Neural cell (in vitro differentiated cells): ENCODE data around the gene TAS2R38. TPM values are rescaled to one million over a fixed set of nuclear protein-coding genes. Genes with fewer than 3 reads are reported as not detected.
"Not testable (repeated sequence)": the region's sequence is repeated elsewhere in the genome, so short reads cannot be mapped to it uniquely, and the experiment has no call there.

Experiments used
- H2AFZ ChIP-seq: fragments of 200-600, 300-800 bp; sonication (generic), shearing (Covaris generic); 2 replicates; pipeline ENCODE4 v1.6.0; 2014; ENCODE audit warnings: low read depth, mild to moderate bottlenecking, antibody characterized with exemption, low read length, moderate library complexity
- H3F3A ChIP-seq: fragments of 200-600 bp; shearing (Covaris generic); 2 replicates; pipeline ENCODE4 v1.6.1; 2016; ENCODE audit warnings: mild to moderate bottlenecking, moderate library complexity, mixed read lengths, antibody characterized with exemption, low read length; ENCODE audit not compliant: insufficient read depth, poor library complexity, severe bottlenecking
- H3K27ac ChIP-seq: fragments of 200-600, 300-800 bp; sonication (generic), shearing (Covaris generic); 2 replicates; pipeline ENCODE4 v1.5.1; 2014; ENCODE audit warnings: mild to moderate bottlenecking, low read length, moderate library complexity
- H3K27me3 ChIP-seq: fragments of 300-800, 200-600 bp; sonication (generic), shearing (Covaris generic); 2 replicates; pipeline ENCODE4 v1.6.0; 2014; ENCODE audit warnings: mild to moderate bottlenecking, low read depth, low read length, moderate library complexity; ENCODE audit not compliant: insufficient read depth
- H3K36me3 ChIP-seq: fragments of 300-800, 200-600 bp; sonication (generic), shearing (Covaris generic); 2 replicates; pipeline ENCODE4 v1.5.1; 2014; ENCODE audit warnings: mild to moderate bottlenecking, antibody characterized with exemption, low read length, moderate library complexity; ENCODE audit not compliant: insufficient read depth
- H3K4me2 ChIP-seq: fragments of 300-800, 200-600 bp; sonication (generic), shearing (Covaris generic); 2 replicates; pipeline ENCODE4 v1.6.0; 2014; ENCODE audit warnings: mild to moderate bottlenecking, low read length
- H3K4me3 ChIP-seq: fragments of 300-800, 200-600 bp; sonication (generic), shearing (Covaris generic); 2 replicates; pipeline ENCODE4 v1.5.1; 2014; ENCODE audit warnings: mild to moderate bottlenecking, low read length, moderate library complexity
- H3K79me2 ChIP-seq: fragments of 200-600 bp; shearing (Covaris generic); replicated peaks from 2 replicates; pipeline ENCODE4 v1.6.0; 2014; ENCODE audit warnings: mild to moderate bottlenecking, low read length, moderate library complexity; ENCODE audit not compliant: insufficient read depth
- H3K9ac ChIP-seq: fragments of 300-800, 200-600 bp; sonication (generic), shearing (Covaris generic); 2 replicates; pipeline ENCODE4 v1.6.1; 2016; ENCODE audit warnings: mild to moderate bottlenecking, low read length, mixed read lengths
- H3K9me2 ChIP-seq: fragments of 200-600 bp; shearing (Covaris generic); 2 replicates; pipeline ENCODE4 v1.6.1; 2016; ENCODE audit warnings: mild to moderate bottlenecking, low read length, mixed read lengths; ENCODE audit not compliant: insufficient read depth
- H3K9me3 ChIP-seq: fragments of 200-600, 300-800 bp; sonication (generic), shearing (Covaris generic); 2 replicates; pipeline ENCODE4 v1.6.1; 2016; ENCODE audit warnings: mild to moderate bottlenecking, mixed run types, low read length, moderate library complexity, mixed read lengths
- H4K20me1 ChIP-seq: fragments of 200-600 bp; shearing (Covaris generic); 2 replicates; pipeline ENCODE4 v1.6.1; 2016; ENCODE audit warnings: mild to moderate bottlenecking, mixed run types; ENCODE audit not compliant: insufficient read depth
- CTCF ChIP-seq: fragments of 450-650 bp; IDR thresholded peaks from 2 replicates; pipeline ENCODE4 v1.5.1; 2014; ENCODE audit warnings: antibody characterized with exemption, mild to moderate bottlenecking, moderate library complexity; ENCODE audit not compliant: poor library complexity, severe bottlenecking
- EP300 ChIP-seq: fragments of 450-650 bp; conservative IDR thresholded peaks from 2 replicates; pipeline ENCODE4 v1.6.1; 2014; ENCODE audit warnings: antibody characterized with exemption, mild to moderate bottlenecking, moderate library complexity; ENCODE audit not compliant: poor library complexity, severe bottlenecking
- EZH2 ChIP-seq: fragments of 200-600, 300-800 bp; shearing (Covaris generic), sonication (generic); IDR thresholded peaks from 2 replicates; pipeline ENCODE4 v1.6.1; 2014; ENCODE audit warnings: antibody characterized with exemption, low read length, borderline replicate concordance, mild to moderate bottlenecking; ENCODE audit not compliant: insufficient read depth, poor library complexity, severe bottlenecking
- MXI1 ChIP-seq: fragments of 450-650 bp; conservative IDR thresholded peaks from 2 replicates; pipeline ENCODE4 v1.6.1; 2014; ENCODE audit warnings: antibody characterized with exemption, mild to moderate bottlenecking; ENCODE audit not compliant: poor library complexity, severe bottlenecking
- POLR2AphosphoS5 ChIP-seq: IDR thresholded peaks from 2 replicates; pipeline ENCODE4 v1.6.1; 2012
- RAD21 ChIP-seq: fragments of 450-650 bp; conservative IDR thresholded peaks from 2 replicates; pipeline ENCODE4 v1.6.1; 2014; ENCODE audit warnings: antibody characterized with exemption, mild to moderate bottlenecking, moderate library complexity
- REST ChIP-seq: IDR thresholded peaks from 2 replicates; pipeline ENCODE4 v1.6.1; 2012; ENCODE audit warnings: borderline replicate concordance
- SMC3 ChIP-seq: fragments of 450-650 bp; conservative IDR thresholded peaks from 2 replicates; pipeline ENCODE4 v1.6.1; 2014; ENCODE audit warnings: antibody characterized with exemption, mild to moderate bottlenecking, moderate library complexity; ENCODE audit not compliant: poor library complexity
- TAF1 ChIP-seq: IDR thresholded peaks from 2 replicates; pipeline ENCODE4 v1.6.1; 2012; ENCODE audit warnings: low read depth
- polyA plus RNA-seq: library from polyadenylated mRNA; depleted of rRNA; stranded (reverse); fragments of >200 nt; gene quantifications from 2 replicates; pipeline ENCODE4 v1.2.3, GENCODE V29; 2014

Gene TAS2R38
- polyA plus RNA-seq, 1 donor from 2014 or later, result not detected

GRCh38 chr7:141986923-141987322, 13.3 kb upstream of the TAS2R38 start:
- Histone ChIP-seq H3K27ac (no peak overlapping the region), H4K20me1 (no peaks in the 10 kb centered on the region), H3K36me3 (no peaks in the 10 kb centered on the region), H3K9me2 (no peaks in the 10 kb centered on the region), H3K9ac (no peak overlapping the region), H3K79me2 (no peaks in the 10 kb centered on the region), H3K27me3 (no peaks in the 10 kb centered on the region), H3K9me3 (no peaks in the 10 kb centered on the region), H3F3A (no peaks in the 10 kb centered on the region), H3K4me2 (no peak overlapping the region), H3K4me3 (no peak overlapping the region), H2AFZ (no peak overlapping the region)
- TF ChIP-seq EP300, result no peak
- no peak for TF ChIP-seq SMC3
- no peak for TF ChIP-seq CTCF
- TF ChIP-seq POLR2AphosphoS5, result no peak
- no peak for TF ChIP-seq EZH2
- TF ChIP-seq MXI1, result no peak
- TF ChIP-seq TAF1, result no peak

GRCh38 chr7:141985926-141986325, 12.4 kb upstream of the TAS2R38 start:
- not testable (repeated sequence) for H3K4me3 ChIP-seq, H3F3A ChIP-seq, H4K20me1 ChIP-seq, H3K9me3 ChIP-seq, H3K4me2 ChIP-seq, H3K9me2 ChIP-seq, H3K9ac ChIP-seq, H3K36me3 ChIP-seq, H3K27me3 ChIP-seq, H3K79me2 ChIP-seq, H2AFZ ChIP-seq, H3K27ac ChIP-seq

- TF ChIP-seq TAF1, result no peak
- no peak for TF ChIP-seq MXI1
- TF ChIP-seq EZH2, result no peak
- TF ChIP-seq POLR2AphosphoS5, result no peak
- TF ChIP-seq SMC3, result no peak
- TF ChIP-seq CTCF, result no peak
- TF ChIP-seq REST, result no peak
- no peak for TF ChIP-seq EP300
- no peak for TF ChIP-seq RAD21
- no peaks in the 10 kb centered on the region for H3K36me3 ChIP-seq
- H3K9me3 ChIP-seq, result no peaks in the 10 kb centered on the region
- no peaks in the 10 kb centered on the region for H4K20me1 ChIP-seq
- H3K79me2 ChIP-seq, result no peaks in the 10 kb centered on the region
- no peaks in the 10 kb centered on the region for H3K27me3 ChIP-seq
- H3K27ac ChIP-seq, result no peak overlapping the region
- H3K4me3 ChIP-seq, result no peak overlapping the region
- no peak overlapping the region for H2AFZ ChIP-seq
- H3K9me2 ChIP-seq, result no peaks in the 10 kb centered on the region
- no peak overlapping the region for H3K9ac ChIP-seq
- H3F3A ChIP-seq, result no peaks in the 10 kb centered on the region
- no peak overlapping the region for H3K4me2 ChIP-seq
Measured at GRCh38 chr7:141979568-141979967, 6.0 kb upstream of the TAS2R38 start.
